GM12875 (cell line): ENCODE measurements around the gene PPBP.

Source experiments
- H3K4me3 ChIP-seq: one replicate; pipeline ENCODE4 v1.5.1; 2011; ENCODE audit warnings: low read depth, low read length, control low read depth
- TF ChIP-seq, protein P1 (sequence below): IDR thresholded peaks from 2 replicates; pipeline ENCODE4 v1.5.1; 2011; ENCODE audit warnings: low read depth, mild to moderate bottlenecking, control low read depth, inconsistent platforms, low read length, moderate library complexity, borderline replicate concordance; ENCODE audit not compliant: insufficient read depth

The PPBP gene

GRCh38 chr4:73943555-73943954 lies 44.4 kb downstream of the PPBP start:
- no peak overlapping the region for H3K4me3 ChIP-seq
- TF ChIP-seq, protein P1, sequence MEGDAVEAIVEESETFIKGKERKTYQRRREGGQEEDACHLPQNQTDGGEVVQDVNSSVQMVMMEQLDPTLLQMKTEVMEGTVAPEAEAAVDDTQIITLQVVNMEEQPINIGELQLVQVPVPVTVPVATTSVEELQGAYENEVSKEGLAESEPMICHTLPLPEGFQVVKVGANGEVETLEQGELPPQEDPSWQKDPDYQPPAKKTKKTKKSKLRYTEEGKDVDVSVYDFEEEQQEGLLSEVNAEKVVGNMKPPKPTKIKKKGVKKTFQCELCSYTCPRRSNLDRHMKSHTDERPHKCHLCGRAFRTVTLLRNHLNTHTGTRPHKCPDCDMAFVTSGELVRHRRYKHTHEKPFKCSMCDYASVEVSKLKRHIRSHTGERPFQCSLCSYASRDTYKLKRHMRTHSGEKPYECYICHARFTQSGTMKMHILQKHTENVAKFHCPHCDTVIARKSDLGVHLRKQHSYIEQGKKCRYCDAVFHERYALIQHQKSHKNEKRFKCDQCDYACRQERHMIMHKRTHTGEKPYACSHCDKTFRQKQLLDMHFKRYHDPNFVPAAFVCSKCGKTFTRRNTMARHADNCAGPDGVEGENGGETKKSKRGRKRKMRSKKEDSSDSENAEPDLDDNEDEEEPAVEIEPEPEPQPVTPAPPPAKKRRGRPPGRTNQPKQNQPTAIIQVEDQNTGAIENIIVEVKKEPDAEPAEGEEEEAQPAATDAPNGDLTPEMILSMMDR = no peak

DNA sequence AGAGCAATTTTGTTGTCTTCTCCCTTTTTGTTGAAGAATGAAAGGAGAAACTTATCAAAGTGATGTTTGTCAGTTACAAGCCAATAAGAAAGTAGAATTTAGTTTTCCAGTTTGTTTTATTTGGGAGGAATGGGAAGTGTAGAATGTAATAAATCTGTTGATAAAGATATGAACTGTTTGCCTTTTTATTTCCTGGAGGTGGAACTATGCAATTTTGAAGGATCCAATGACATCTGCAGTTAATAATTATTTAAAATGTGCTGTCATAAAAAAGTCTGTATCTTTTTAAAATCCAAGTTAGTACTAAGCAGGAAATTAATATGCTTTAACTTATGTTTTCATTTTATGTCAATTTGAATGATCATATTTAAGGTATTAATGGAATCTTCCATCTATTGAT lies 51.0 kb downstream of the PPBP start:
- TF ChIP-seq, protein P1 = no peak
- H3K4me3 ChIP-seq = no peak overlapping the region
